Ovary (tissue), 9 donors: ENCODE data around the gene ITGB6. TPM values are rescaled to one million over a fixed set of nuclear protein-coding genes. Genes with fewer than 3 reads are reported as not detected.

Experiments used
- DNase-seq, 5 donors: peaks; one replicate each; pipeline ENCODE4 v3.0.0-alpha.2; 2019 to 2020
- H3K27ac ChIP-seq, 2 donors: fragments of 200-600 bp; one replicate each; pipeline versions ENCODE4 v1.5.1 to v1.8.0; 2019 to 2022
- H3K27me3 ChIP-seq: fragments of 200-600 bp; one replicate; pipeline ENCODE4 v1.8.0; 2022
- H3K36me3 ChIP-seq: fragments of 200-600 bp; sonication (generic); one replicate; pipeline ENCODE4 v1.5.1; 2019
- H3K4me1 ChIP-seq: one replicate; pipeline ENCODE4 v1.8.1; 2013; ENCODE audit warnings: mild to moderate bottlenecking, moderate library complexity; ENCODE audit not compliant: insufficient read depth
- H3K4me3 ChIP-seq: fragments of 200-600 bp; sonication (generic); one replicate; pipeline ENCODE4 v1.5.1; 2017
- H3K9me3 ChIP-seq, 2 donors: fragments of 200-600 bp in 1 of 2; sonication (generic) in 1 of 2; one replicate each; pipeline versions ENCODE4 v1.5.1 to v1.8.1; 2013 to 2019; ENCODE audit warnings: mild to moderate bottlenecking in 1 of 2, moderate library complexity in 1 of 2
- EP300 ChIP-seq: sonication (generic); formaldehyde crosslinking; IDR thresholded peaks from one replicate; pipeline ENCODE4 v1.6.1; 2017; ENCODE audit warnings: antibody characterized with exemption
- POLR2A ChIP-seq: fragments of 450-650 bp; IDR thresholded peaks from one replicate; pipeline ENCODE4 v1.6.1; 2017; ENCODE audit warnings: antibody characterized with exemption, mild to moderate bottlenecking, moderate library complexity
- WGBS, 3 donors: extraction: QIAGEN DNeasy Blood & Tissue Kit in 1 of 3; methylation state at CpG; one replicate each; pipeline versions ENCODE4 v1.1.5 to v1.1.7; 2013 to 2017; 5-methylcytosine and 5-hydroxymethylcytosine counted together
- intact Hi-C, 4 donors: fragments of 100-400 bp; cut with DNase I; formaldehyde crosslinking; loops; one replicate each; pipeline versions ENCODE4 v1.11.0 to v1.15.1; 2022 to 2023
- polyA plus RNA-seq, 2 donors: library from polyadenylated mRNA; stranded (reverse); fragments of 200-250 nt in 1 of 2; fragments of 350-450 nt in 1 of 2; fragmentation: Illumina TruSeq in 1 of 2; extraction: RNeasy Lipid Tissue Mini Kit (QIAGEN cat#74804) in 1 of 2; gene quantifications; one replicate each; pipeline ENCODE4 v1.2.3, GENCODE V29; 2013 to 2014
- total RNA-seq, 7 donors: library from RNA; depleted of rRNA in 2 of 7; stranded (reverse); fragments of >200 nt in 2 of 7; fragmentation: NEBNext Ultra II Directional in 3 of 7; extraction: Animal tissue kit (Norgen Biotek cat#: 25700) in 3 of 7; gene quantifications; one replicate each; pipeline versions ENCODE4 v1.1.0 to v1.2.4, GENCODE V29; 2016 to 2023
- TF ChIP-seq, protein P1 (sequence below), 3 donors: fragments of 450-650 bp in 2 of 3; fragments of 200-600 bp in 1 of 3; IDR thresholded peaks; one replicate each; pipeline versions ENCODE4 v1.5.1 to v1.8.0; 2016 to 2022; ENCODE audit warnings: antibody characterized with exemption in 3 of 3, mild to moderate bottlenecking in 1 of 3
- donor health status: DM: no; HTN: no; CAD: no; lungs with moderate emphysema.
- donor health status: DM: no; HTN: no; CAD: no.
- donor health status: Bipolar disorder and iron deficiency.
- donor health status: DM: yes; HTN: yes; CAD: no.
- donor health status: DM: no; HTN: no; CAD: no.
- donor health status: DM: yes; HTN: yes; CAD: no.

Gene ITGB6
- total and polyA plus RNA-seq, 9 donors, result 0.17 to 3.6 (median 0.36) TPM; not detected in 5

DNA sequence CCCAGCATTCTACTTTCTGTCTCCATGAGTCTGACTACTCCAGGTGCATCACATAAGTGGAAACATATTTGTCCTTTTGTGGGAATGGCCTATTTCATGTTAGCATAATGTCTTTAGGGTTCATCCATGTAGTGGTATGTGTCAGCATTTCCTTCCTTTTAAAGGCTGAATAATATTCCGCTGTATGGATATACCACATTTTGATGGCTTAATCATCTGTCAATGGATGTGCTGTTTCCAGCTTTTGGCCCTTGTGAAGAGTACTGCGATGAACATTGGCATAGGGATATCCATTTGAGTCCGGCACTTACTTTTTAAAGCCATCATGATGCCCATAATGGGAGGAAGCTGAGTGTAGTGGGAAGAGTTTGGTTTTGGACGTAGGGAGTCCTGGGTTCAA lies 6.4 kb upstream of the ITGB6 start:
- H3K4me1 ChIP-seq, result peaks cover 6% of the 10 kb centered on the region
- intact Hi-C loops, result no loop called here
- H3K27ac ChIP-seq, result no peak overlapping the region
- H3K4me3 ChIP-seq, result no peak overlapping the region
- 97 to 99% (median 98%) methylated on average over 4 of the region's 4 CpGs for WGBS, 3 donors
- no peaks in the 10 kb centered on the region for H3K9me3 ChIP-seq
- no peaks in the 10 kb centered on the region for H3K27me3 ChIP-seq
- TF ChIP-seq, protein P1, sequence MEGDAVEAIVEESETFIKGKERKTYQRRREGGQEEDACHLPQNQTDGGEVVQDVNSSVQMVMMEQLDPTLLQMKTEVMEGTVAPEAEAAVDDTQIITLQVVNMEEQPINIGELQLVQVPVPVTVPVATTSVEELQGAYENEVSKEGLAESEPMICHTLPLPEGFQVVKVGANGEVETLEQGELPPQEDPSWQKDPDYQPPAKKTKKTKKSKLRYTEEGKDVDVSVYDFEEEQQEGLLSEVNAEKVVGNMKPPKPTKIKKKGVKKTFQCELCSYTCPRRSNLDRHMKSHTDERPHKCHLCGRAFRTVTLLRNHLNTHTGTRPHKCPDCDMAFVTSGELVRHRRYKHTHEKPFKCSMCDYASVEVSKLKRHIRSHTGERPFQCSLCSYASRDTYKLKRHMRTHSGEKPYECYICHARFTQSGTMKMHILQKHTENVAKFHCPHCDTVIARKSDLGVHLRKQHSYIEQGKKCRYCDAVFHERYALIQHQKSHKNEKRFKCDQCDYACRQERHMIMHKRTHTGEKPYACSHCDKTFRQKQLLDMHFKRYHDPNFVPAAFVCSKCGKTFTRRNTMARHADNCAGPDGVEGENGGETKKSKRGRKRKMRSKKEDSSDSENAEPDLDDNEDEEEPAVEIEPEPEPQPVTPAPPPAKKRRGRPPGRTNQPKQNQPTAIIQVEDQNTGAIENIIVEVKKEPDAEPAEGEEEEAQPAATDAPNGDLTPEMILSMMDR (IDR thresholded peaks at IDR 0.05), result no peak
- TF ChIP-seq POLR2A (no peak), EP300 (no peak)
- no peaks in the 10 kb centered on the region for H3K36me3 ChIP-seq
- DNase-seq, result no peak

DNA sequence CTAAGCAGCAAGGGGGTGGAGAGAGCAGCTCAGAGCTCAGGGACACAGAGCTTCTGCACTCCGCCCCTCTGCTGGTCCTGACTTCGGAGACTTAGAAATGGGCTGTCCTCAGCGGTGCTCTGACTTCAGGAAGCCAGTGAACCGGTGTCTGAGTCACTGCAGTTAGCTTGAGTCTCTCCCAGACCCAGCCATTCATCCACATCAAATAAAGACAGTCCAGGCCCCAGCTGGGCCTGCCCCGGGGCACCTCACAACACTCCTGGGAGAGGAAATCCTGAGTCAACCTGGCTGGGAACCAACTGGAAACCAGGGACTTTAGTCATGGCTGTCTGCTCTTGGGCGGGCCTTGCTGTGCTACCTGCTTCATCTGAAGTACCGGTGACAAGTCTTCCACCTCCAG lies 5.4 kb upstream of the ITGB6 start:
- no peak for DNase-seq
- TF ChIP-seq, protein P1 (IDR thresholded peaks at IDR 0.05), result no peak
- no peaks in the 10 kb centered on the region for H3K36me3 ChIP-seq
- H3K4me3 ChIP-seq, result no peak overlapping the region
- no peaks in the 10 kb centered on the region for H3K27me3 ChIP-seq
- H3K4me1 ChIP-seq, result peaks cover 6% of the 10 kb centered on the region
- H3K27ac ChIP-seq, result no peak overlapping the region
- WGBS, 3 donors, result 76 to 85% (median 81%) methylated on average over 7 of the region's 7 CpGs
- intact Hi-C loops, result no loop called here
- H3K9me3 ChIP-seq, result no peaks in the 10 kb centered on the region

DNA sequence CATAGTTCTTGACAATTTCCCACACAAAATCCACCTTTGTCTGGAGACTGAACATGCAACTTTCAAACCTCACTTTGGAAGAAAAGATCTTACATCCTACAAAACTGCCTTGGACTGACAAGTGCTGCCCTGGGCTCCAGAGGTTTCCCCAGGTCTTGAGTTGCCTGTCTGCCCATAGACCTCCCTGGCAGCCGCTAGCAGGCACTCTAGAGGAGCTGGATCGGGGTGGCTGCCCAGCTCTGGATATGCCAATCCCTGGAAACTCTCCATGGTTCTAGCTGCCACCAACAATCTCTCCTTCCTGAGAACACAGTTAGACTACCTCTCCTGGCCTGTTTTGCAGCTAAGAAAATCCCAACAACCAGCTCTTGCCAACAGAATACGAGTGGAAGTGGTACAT lies 3.4 kb upstream of the ITGB6 start:
- intact Hi-C loops, result no loop called here
- Histone ChIP-seq H3K27ac (no peak overlapping the region), H3K4me1 (peaks cover 6% of the 10 kb centered on the region), H3K9me3 (no peaks in the 10 kb centered on the region), H3K4me3 (no peak overlapping the region), H3K27me3 (no peaks in the 10 kb centered on the region), H3K36me3 (no peaks in the 10 kb centered on the region)
- no peak for DNase-seq
- TF ChIP-seq, protein P1 (IDR thresholded peaks at IDR 0.05), result no peak
- TF ChIP-seq EP300, result no peak
- TF ChIP-seq POLR2A, result no peak
- 60 to 69% (median 64%) methylated on average over 3 of the region's 3 CpGs for WGBS, 3 donors

DNA sequence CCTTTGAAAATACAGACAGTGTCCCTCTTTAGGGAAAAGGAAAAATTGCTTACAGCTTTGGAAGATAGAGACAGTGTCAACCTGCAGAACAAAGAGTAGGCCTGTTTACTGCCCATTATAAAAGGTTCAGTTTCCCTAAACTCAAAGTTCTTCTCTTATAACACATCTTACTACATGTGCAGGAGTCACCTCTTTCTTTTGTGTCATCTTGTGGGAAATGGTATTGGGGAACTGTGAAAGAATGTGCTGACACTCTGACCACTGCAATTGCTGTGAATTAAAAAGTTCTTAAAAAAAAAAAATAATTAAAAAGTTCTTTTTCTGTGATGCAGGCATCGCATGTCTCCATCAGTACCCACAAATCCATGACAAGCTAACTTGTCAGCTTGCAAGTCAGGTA lies 2.9 kb upstream of the ITGB6 start:
- DNase-seq, result no peak
- TF ChIP-seq, protein P1 (IDR thresholded peaks at IDR 0.05), result no peak
- no peak for TF ChIP-seq EP300
- TF ChIP-seq POLR2A, result no peak
- intact Hi-C loops, result no loop called here
- no peaks in the 10 kb centered on the region for H3K36me3 ChIP-seq
- no peak overlapping the region for H3K27ac ChIP-seq
- H3K27me3 ChIP-seq, result no peaks in the 10 kb centered on the region
- H3K9me3 ChIP-seq, result no peaks in the 10 kb centered on the region
- WGBS, 3 donors, result 96 to 100% (median 97%) methylated on average over 1 of the region's 1 CpG
- H3K4me3 ChIP-seq, result no peak overlapping the region
- H3K4me1 ChIP-seq, result peaks cover 4% of the 10 kb centered on the region
